OCI-M1 (cell line): ENCODE measurements around the gene ASB3.
A peak's percentile ranks its signal among the peaks of the same experiment; 100 is the strongest.
"Not testable (repeated sequence)": the region's sequence is repeated elsewhere in the genome, so short reads cannot be mapped to it uniquely, and the experiment has no call there.

ENCODE experiments used
- DNase-seq: peaks from one replicate; lab custom pipeline; 2025; lab: John Stamatoyannopoulos, UW

The ASB3 gene

DNA sequence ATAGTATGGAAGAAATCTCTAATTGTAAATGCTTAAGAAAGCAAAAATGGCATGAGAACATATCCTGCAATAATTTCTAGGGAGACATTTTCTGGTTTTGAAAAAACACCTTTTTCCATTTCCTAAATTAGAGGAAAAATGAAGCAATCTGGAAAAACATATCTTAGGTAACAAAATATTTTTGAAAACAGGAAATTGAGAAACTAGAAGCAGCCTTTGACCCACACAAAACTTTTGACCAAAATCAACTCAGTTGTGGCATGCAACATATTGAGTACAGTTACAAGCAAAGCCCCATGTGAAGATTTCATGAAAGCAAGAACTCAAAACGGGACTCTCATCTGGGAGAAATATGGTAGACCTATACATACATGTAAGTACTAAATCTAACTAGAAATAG, 47.7 kb downstream of the ASB3 start:
- DNase-seq, result no peak

- DNase-seq, result no peak
Observed at GRCh38 chr2:53737091-53737490, 49.7 kb downstream of the ASB3 start.

- DNase-seq, result no peak
Observed at GRCh38 chr2:53729143-53729762, 57.5 kb downstream of the ASB3 start.

- no peak for DNase-seq
Observed at GRCh38 chr2:53727921-53728320, 58.8 kb downstream of the ASB3 start.

DNA sequence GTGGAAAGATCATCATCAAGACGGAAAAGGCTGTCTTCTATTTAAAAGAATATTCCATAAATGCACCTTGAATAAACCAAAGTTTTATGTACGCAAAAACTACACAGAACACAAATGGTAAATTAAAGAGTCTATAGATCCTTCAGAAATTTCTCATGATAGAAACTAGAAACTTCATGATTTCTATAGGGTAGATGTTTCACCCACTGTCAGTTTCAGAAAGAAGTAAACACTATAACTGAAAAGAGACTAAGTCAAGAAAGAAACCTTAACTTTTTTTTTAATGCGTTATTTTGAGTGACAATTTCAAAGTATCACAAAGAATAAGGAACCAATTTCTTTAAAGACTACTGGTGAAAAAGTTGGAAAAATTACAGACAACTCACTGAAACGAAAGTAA, 61.1 kb downstream of the ASB3 start:
- DNase-seq, result no peak

DNA sequence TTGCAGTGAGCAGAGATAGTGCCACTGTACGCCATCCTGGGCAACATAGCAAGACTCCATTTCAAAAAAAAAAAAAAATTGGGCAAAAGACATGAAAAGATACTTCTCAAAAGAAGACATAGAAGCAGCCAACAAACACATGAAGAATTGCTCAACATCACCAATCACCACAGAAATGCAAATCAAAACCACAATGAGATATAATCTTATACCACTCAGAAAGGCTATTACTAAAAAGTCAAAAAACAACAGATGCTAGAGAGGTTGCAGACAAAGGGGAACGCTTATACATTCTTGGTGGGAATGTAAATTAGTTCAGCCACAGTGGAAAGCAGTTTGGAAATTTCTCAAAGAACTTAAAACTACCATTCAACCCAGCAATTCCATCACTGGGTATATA, 62.2 kb downstream of the ASB3 start:
- peak; percentile 26 for DNase-seq

GRCh38 chr2:53720944-53721343, 65.8 kb downstream of the ASB3 start:
- DNase-seq, result not testable (repeated sequence)

DNA sequence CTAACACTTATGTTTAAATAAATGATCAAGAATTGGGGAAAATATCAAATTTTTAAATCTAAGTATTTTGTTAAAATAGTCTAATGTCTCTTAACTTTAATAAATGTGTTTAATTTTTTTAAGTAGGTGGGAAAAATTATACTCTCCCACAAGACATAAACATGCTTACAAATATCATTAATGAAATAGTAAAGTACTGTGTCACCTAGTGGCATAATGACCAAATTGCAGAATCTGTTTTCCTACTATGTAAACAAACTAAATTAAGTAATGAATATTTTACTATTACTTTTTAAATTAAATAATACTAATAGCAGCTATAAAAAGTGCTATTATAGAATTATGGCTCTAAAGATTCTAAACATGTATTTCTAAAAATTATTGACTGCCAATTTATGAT, 71.2 kb downstream of the ASB3 start:
- DNase-seq, result peak; percentile 49

GRCh38 chr2:53711271-53711780, 75.4 kb downstream of the ASB3 start:
- DNase-seq, result no peak

DNA sequence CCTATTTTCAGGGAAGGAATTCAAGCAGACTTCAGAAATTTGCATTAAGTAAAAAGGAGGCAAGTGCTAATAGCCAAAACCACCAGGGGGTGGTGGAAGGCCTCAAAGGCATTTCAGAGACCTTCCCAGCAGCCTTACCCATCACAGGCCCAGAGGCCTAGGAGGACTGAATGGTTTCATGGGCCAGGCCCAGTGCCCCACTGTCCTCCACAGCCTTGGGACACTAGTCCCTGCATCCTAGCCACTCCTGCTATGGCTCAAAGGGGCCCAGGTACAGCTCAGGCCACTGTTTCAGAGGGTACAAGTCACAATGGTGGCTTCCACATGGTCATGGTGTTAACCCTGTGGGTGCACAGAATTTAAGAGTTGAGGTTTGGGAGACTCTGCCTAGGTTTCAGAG, 77.8 kb downstream of the ASB3 start:
- peak; percentile 8 for DNase-seq

DNA sequence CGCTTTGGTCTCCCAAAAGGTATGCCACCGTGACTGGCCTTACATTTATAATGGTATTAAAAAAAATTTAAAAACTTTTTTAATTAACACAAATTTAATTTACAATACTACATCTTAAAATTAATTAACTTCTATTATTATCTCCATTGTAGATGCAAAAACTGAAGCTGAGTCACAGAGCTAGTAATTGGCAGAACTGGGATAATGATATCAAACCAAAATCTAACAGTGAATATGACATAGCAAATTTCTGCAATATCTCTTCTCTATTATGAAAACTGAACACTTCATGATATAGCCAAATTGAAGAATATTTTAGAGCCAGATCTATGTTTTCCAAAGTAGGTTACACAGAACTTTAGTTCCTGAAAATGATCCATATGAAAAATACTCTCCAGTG, 85.5 kb downstream of the ASB3 start:
- DNase-seq, result peak; percentile 10

DNA sequence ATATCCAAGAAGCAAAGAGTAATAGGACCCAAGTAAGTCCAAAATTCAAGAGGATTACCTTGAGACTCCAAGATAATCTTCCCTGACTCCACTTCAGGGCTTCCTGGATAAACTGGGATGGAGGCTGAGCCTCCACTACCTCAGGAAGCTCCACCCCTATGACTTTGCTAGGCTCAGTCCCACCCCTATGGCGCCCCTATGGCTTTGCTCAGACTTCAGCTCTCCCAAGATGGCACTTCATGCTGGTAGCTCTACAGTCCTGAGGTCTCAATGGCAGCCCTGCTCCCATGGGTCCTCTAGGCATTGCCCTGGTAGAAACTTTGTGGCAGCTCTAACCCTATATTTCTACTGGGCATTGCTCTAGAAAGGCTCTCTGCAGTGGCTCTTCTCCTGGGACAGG, 89.1 kb downstream of the ASB3 start:
- no peak for DNase-seq

DNA sequence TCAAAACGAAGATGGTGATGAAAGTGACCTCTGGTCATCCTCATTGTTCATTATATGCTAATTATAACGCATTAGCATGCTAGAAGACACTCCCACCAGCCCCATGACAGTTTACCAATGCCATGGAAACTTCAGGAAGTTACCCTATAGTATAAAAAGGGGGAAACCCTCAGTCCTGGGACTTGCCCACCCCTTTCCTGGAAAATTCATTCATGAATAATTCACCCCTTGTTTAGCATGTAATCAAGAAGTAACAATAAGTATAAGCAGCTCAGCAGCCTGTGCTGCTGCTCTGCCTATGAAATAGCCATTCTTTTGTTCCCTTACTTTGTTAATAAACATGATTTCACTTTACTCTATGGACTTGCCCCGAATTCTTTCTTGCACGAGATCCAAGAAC, 89.7 kb downstream of the ASB3 start:
- DNase-seq, result no peak

- DNase-seq, result no peak
Observed at GRCh38 chr2:53695575-53695974, 91.2 kb downstream of the ASB3 start.

- DNase-seq, result no peak
Observed at GRCh38 chr2:53694096-53694771, 92.5 kb downstream of the ASB3 start.

- DNase-seq, result no peak
Observed at GRCh38 chr2:53690876-53691275, 95.9 kb downstream of the ASB3 start.

DNA sequence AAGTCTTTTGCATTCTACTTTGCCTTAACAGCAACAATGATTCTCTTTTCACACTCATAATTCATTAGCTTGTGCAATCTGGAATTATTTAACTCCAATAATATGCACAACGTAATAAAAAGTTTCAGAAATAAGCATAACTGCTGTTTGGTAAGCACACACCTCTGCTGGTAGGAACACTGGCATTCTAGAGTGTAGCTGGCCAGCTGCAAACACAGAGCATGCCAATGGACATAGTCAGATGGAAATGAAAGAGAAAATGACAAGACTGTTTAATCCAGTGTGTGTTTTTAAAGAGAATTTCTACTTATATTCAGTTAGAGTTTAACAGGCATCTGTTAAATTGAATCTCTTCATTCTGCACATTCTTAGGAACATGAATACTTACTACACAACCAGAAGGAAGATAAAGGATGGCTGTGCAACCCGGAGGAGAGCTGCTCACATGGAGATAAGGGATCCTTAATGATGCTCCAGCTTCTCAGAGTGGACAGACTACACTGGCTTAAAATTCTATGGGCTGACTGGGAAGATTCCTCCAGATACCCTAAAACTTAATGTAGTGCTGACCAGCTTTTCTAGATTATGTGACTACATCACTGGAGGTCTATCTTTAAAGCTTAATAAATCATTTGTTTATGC, 113.8 kb downstream of the ASB3 start:
- no peak for DNase-seq

DNA sequence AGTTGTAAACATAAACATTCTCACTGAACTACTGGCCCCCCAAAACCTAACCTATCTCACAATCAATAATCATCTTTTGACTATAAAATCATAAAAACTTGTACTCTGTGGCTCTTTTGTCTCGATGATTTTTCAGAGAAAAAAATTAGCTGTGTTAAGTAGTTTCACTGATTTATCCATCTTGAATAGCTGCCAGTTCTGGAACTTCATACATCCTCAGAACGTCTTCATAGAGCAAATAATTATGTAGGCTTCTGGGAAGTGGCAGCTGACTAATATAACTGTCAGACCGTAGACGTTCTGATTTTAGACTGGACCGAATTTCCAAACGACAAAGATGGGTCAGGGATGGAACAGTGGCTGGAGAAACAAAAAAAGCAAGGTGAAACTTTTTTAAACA, 116.4 kb downstream of the ASB3 start:
- no peak for DNase-seq

- DNase-seq, result peak; percentile 91
Observed at GRCh38 chr2:53668624-53669026, 118.1 kb downstream of the ASB3 start.

DNA sequence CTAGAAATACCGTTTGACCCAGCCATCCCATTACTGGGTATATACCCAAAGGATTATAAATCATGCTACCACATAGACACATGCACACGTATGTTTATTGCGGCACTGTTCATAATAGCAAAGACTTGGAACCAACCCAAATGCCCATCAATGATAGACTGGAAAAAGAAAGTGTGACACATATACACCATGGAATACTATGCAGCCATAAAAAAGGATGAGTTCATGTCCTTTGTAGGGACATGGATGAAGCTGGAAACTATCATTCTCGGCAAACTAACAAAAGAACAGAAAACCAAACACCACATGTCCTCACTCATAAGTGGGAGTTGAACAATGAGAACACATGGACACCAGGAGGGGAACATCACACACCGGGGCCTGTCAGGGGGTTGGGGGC, 119.6 kb downstream of the ASB3 start:
- DNase-seq, result not testable (repeated sequence)

- no peak for DNase-seq
Observed at GRCh38 chr2:53660886-53661285, 125.9 kb downstream of the ASB3 start.

- peak; percentile 7 for DNase-seq
Observed at GRCh38 chr2:53658474-53658873, 128.3 kb downstream of the ASB3 start.

GRCh38 chr2:53655256-53655655, 131.5 kb downstream of the ASB3 start:
- DNase-seq, result no peak
